Loucy (cell line): Measurements from ENCODE around the gene SOX13.

Experiments
- H2AFZ ChIP-seq: fragments of 200-600 bp; sonication (generic); 2 replicates; pipeline ENCODE4 v1.6.0; 2016; ENCODE audit warnings: antibody characterized with exemption, mild to moderate bottlenecking, low read length, moderate library complexity
- H3F3A ChIP-seq: fragments of 200-600 bp; 2 replicates; pipeline ENCODE4 v1.6.0; 2016; ENCODE audit warnings: antibody characterized with exemption, low read depth, mild to moderate bottlenecking
- H3K27me3 ChIP-seq: fragments of 200-600 bp; sonication (generic); 2 replicates; pipeline ENCODE4 v1.6.1; 2014; ENCODE audit warnings: low read length, mild to moderate bottlenecking; ENCODE audit not compliant: insufficient read depth, poor library complexity, severe bottlenecking
- H3K36me3 ChIP-seq: fragments of 200-600 bp; sonication (generic); 2 replicates; pipeline ENCODE4 v1.6.1; 2016; ENCODE audit warnings: low read length; ENCODE audit not compliant: insufficient read depth
- H3K4me1 ChIP-seq: fragments of 200-600 bp; sonication (generic); 2 replicates; pipeline ENCODE4 v1.5.1; 2014; ENCODE audit warnings: low read length, mild to moderate bottlenecking; ENCODE audit not compliant: insufficient read depth, poor library complexity, severe bottlenecking
- H3K4me2 ChIP-seq: fragments of 200-600 bp; sonication (generic); 2 replicates; pipeline ENCODE4 v1.6.0; 2014; ENCODE audit warnings: antibody characterized with exemption, low read length, low read depth, mild to moderate bottlenecking; ENCODE audit not compliant: poor library complexity, severe bottlenecking
- H3K4me3 ChIP-seq: fragments of 200-600 bp; sonication (generic); 2 replicates; pipeline ENCODE4 v1.5.1; 2014; ENCODE audit warnings: low read length, mild to moderate bottlenecking, mixed read lengths; ENCODE audit not compliant: poor library complexity, severe bottlenecking
- H3K79me2 ChIP-seq: fragments of 200-600 bp; sonication (generic); 2 replicates; pipeline ENCODE4 v1.6.1; 2014; ENCODE audit warnings: low read length; ENCODE audit not compliant: insufficient read depth
- H3K9ac ChIP-seq: fragments of 200-600 bp; sonication (generic); 2 replicates; pipeline ENCODE4 v1.6.0; 2014; ENCODE audit warnings: mild to moderate bottlenecking, low read depth, low read length, moderate library complexity; ENCODE audit not compliant: poor library complexity, severe bottlenecking
- H3K9me2 ChIP-seq: fragments of 200-600 bp; sonication (generic); replicated peaks from 2 replicates; pipeline ENCODE4 v1.6.1; 2016; ENCODE audit warnings: low read depth, low read length, mixed read lengths
- H3K9me3 ChIP-seq: fragments of 200-600 bp; sonication (generic); 2 replicates; pipeline ENCODE4 v1.6.1; 2014; ENCODE audit warnings: mild to moderate bottlenecking, antibody characterized with exemption, low read length, low read depth; ENCODE audit not compliant: insufficient read depth
- H4K20me1 ChIP-seq: fragments of 200-600 bp; sonication (generic); 2 replicates; pipeline ENCODE4 v1.6.0; 2014; ENCODE audit warnings: antibody characterized with exemption, low read length, mild to moderate bottlenecking; ENCODE audit not compliant: insufficient read depth, poor library complexity, severe bottlenecking
- CTCF ChIP-seq: fragments of 200-600 bp; sonication (generic); conservative IDR thresholded peaks from 2 replicates; pipeline ENCODE4 v1.5.1; 2014; ENCODE audit warnings: mild to moderate bottlenecking, antibody characterized with exemption, low read length
- EZH2phosphoT487 ChIP-seq: fragments of 200-600 bp; IDR thresholded peaks from 2 replicates; pipeline ENCODE4 v1.6.1; 2018; ENCODE audit warnings: antibody characterized with exemption, mild to moderate bottlenecking, moderate library complexity, borderline replicate concordance

Gene SOX13

DNA sequence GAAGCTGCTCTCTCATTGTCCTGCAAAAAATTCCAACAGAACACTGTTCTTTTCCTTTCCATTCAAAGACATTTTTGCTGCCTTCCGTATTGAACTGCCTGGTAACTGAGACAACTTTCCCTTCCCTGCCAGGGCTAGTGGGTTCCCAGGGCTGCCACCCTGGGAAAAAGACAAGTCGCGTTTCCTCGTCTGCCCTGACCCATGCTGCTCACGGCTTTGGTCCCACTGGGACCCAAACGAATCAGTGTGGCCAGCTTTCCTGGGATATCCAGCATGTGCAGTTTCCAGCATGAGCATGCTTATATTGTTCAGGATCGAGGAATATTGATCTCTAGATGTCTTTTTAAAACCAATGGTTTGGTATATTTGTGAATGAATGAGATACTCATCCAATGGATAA is 18.2 kb downstream of the SOX13 start:
- Histone ChIP-seq H2AFZ (no peak overlapping the region), H3K4me1 (peaks cover 55% of the 10 kb centered on the region), H3K4me2 (no peak overlapping the region), H3K9me2 (no peaks in the 10 kb centered on the region), H3K36me3 (no peaks in the 10 kb centered on the region), H3K27me3 (no peaks in the 10 kb centered on the region), H3K9me3 (no peaks in the 10 kb centered on the region), H3K4me3 (no peak overlapping the region), H4K20me1 (no peaks in the 10 kb centered on the region), H3K79me2 (no peaks in the 10 kb centered on the region), H3F3A (0 out of 2 replicates have a peak, but pooled peaks cover 3% of the 10 kb centered on the region), H3K9ac (no peak overlapping the region)
- TF ChIP-seq EZH2phosphoT487 = no peak
- no peak for TF ChIP-seq CTCF

- Histone ChIP-seq H3K9me3 (no peaks in the 10 kb centered on the region), H3K36me3 (no peaks in the 10 kb centered on the region), H4K20me1 (no peaks in the 10 kb centered on the region), H3K9me2 (no peaks in the 10 kb centered on the region), H3F3A (0 out of 2 replicates have a peak, but pooled peaks cover 3% of the 10 kb centered on the region), H2AFZ (no peak overlapping the region), H3K4me1 (peaks cover 51% of the 10 kb centered on the region), H3K79me2 (no peaks in the 10 kb centered on the region), H3K27me3 (no peaks in the 10 kb centered on the region), H3K4me3 (no peak overlapping the region), H3K4me2 (no peak overlapping the region), H3K9ac (no peak overlapping the region)
- no peak for TF ChIP-seq CTCF
- TF ChIP-seq EZH2phosphoT487 = no peak
Measured at GRCh38 chr1:204091787-204092312, 18.9 kb downstream of the SOX13 start.

- no peaks in the 10 kb centered on the region for H3F3A ChIP-seq
- no peaks in the 10 kb centered on the region for H3K27me3 ChIP-seq
- no peaks in the 10 kb centered on the region for H3K79me2 ChIP-seq
- peak overlapping the region; percentile 9 for H3K4me2 ChIP-seq
- no peak for TF ChIP-seq EZH2phosphoT487
- no peak for TF ChIP-seq CTCF
- no peaks in the 10 kb centered on the region for H3K9me2 ChIP-seq
- H3K4me1 ChIP-seq = peaks cover 44% of the 10 kb centered on the region
- H3K9ac ChIP-seq = no peak overlapping the region
- no peak overlapping the region for H2AFZ ChIP-seq
- H3K4me3 ChIP-seq = no peak overlapping the region
- H4K20me1 ChIP-seq = no peaks in the 10 kb centered on the region
- no peaks in the 10 kb centered on the region for H3K36me3 ChIP-seq
- H3K9me3 ChIP-seq = no peaks in the 10 kb centered on the region
Measured at GRCh38 chr1:204092632-204093420, 19.9 kb downstream of the SOX13 start.
